GM21576 (cell line): ENCODE data around the gene SLC35G6.
A peak's percentile ranks its signal among the peaks of the same experiment; 100 is the strongest.
"Not testable (repeated sequence)": the region's sequence is repeated elsewhere in the genome, so short reads cannot be mapped to it uniquely, and the experiment has no call there.

Experiments used
- ATAC-seq: cut with Tn5 transposase; IDR thresholded peaks from one replicate; pipeline ENCODE4 v1.9.1; 2021; ENCODE audit warnings: mild to moderate bottlenecking, moderate library complexity; ENCODE audit not compliant: unreplicated experiment

SLC35G6 gene

GRCh38 chr17:7477392-7478275, 3.6 kb upstream of the SLC35G6 start:
- ATAC-seq: no peak

GRCh38 chr17:7478276-7479212, 2.7 kb upstream of the SLC35G6 start:
- ATAC-seq: no peak

- ATAC-seq: no peak
These were observed 1.8 kb upstream of the SLC35G6 start, which contains the start of gene ZBTB4 for GRCh38 chr17:7479213-7480088. ZBTB4 (minus strand) TSS chr17:7479631; CDS start chr17:7466801, 12,830 bp downstream.

- no peak for ATAC-seq
These were observed 1.2 kb upstream of the SLC35G6 start for GRCh38 chr17:7480089-7480384.

GRCh38 chr17:7481842-7482741, 846 bp downstream of the SLC35G6 start:
- not testable (repeated sequence) for ATAC-seq

GRCh38 chr17:7482742-7483088, 1.5 kb downstream of the SLC35G6 start:
- not testable (repeated sequence) for ATAC-seq

GRCh38 chr17:7483255-7484066, 2.2 kb downstream of the SLC35G6 start:
- ATAC-seq: peak; percentile 17

GRCh38 chr17:7484067-7484918, 3.0 kb downstream of the SLC35G6 start, which contains the start of gene POLR2A:
POLR2A (plus strand) TSS chr17:7484366.
- ATAC-seq: peak; percentile 55

- ATAC-seq: no peak
These were observed 3.7 kb downstream of the SLC35G6 start for GRCh38 chr17:7484919-7485377.

GRCh38 chr17:7486181-7486580, 4.9 kb downstream of the SLC35G6 start:
- ATAC-seq: no peak

GRCh38 chr17:7490144-7490543, 8.9 kb downstream of the SLC35G6 start:
- ATAC-seq: no peak

GRCh38 chr17:7491583-7491982, 10.3 kb downstream of the SLC35G6 start:
- no peak for ATAC-seq

GRCh38 chr17:7493941-7494340, 12.7 kb downstream of the SLC35G6 start:
- no peak for ATAC-seq

- ATAC-seq: no peak
These were observed 14.7 kb downstream of the SLC35G6 start for GRCh38 chr17:7495906-7496434.

- no peak for ATAC-seq
These were observed 15.4 kb downstream of the SLC35G6 start for GRCh38 chr17:7496470-7497183.

- no peak for ATAC-seq
These were observed 16.0 kb downstream of the SLC35G6 start for GRCh38 chr17:7497228-7497627.

- no peak for ATAC-seq
These were observed 16.4 kb downstream of the SLC35G6 start for GRCh38 chr17:7497636-7498035.
